Progenitor cell of endocrine pancreas (in vitro differentiated cells): ENCODE results near the gene FZD10. TPM values are rescaled to one million over a fixed set of nuclear protein-coding genes. Genes with fewer than 3 reads are reported as not detected.

Experiments used
- DNase-seq: peaks from one replicate; pipeline ENCODE4 v3.0.0; 2021; ENCODE audit warnings: low spot score; ENCODE audit not compliant: unreplicated experiment
- H3K27ac Mint-ChIP-seq: 2 replicates; pipeline ENCODE4 v1.8.0; 2021; ENCODE audit warnings: mild to moderate bottlenecking, moderate library complexity, mixed read lengths
- H3K27me3 Mint-ChIP-seq: 2 replicates; pipeline ENCODE4 v1.8.0; 2021; ENCODE audit warnings: mixed read lengths
- H3K36me3 Mint-ChIP-seq: 2 replicates; pipeline ENCODE4 v1.8.0; 2022; ENCODE audit warnings: mixed read lengths; ENCODE audit not compliant: insufficient read depth
- H3K4me1 Mint-ChIP-seq: 2 replicates; pipeline ENCODE4 v1.8.0; 2021; ENCODE audit warnings: low read depth, mixed read lengths
- H3K4me3 Mint-ChIP-seq: 2 replicates; pipeline ENCODE4 v1.8.0; 2021; ENCODE audit warnings: low read depth, mild to moderate bottlenecking, moderate library complexity, mixed read lengths
- H3K9me3 Mint-ChIP-seq: 2 replicates; pipeline ENCODE4 v1.8.0; 2021; ENCODE audit warnings: low read depth, mixed read lengths
- total RNA-seq: library from RNA; stranded (reverse); gene quantifications from 2 replicates; pipeline ENCODE4 v1.2.1, GENCODE V29; 2021
- TF ChIP-seq, protein P1 (sequence below): fragments of 200-600 bp; sonication (generic); IDR thresholded peaks from one replicate; pipeline ENCODE4 v1.5.0; 2021; ENCODE audit warnings: antibody characterized with exemption, mild to moderate bottlenecking; ENCODE audit not compliant: unreplicated experiment

Gene FZD10
- total RNA-seq, 1 donor from 2014 or later = 0.24 TPM

DNA sequence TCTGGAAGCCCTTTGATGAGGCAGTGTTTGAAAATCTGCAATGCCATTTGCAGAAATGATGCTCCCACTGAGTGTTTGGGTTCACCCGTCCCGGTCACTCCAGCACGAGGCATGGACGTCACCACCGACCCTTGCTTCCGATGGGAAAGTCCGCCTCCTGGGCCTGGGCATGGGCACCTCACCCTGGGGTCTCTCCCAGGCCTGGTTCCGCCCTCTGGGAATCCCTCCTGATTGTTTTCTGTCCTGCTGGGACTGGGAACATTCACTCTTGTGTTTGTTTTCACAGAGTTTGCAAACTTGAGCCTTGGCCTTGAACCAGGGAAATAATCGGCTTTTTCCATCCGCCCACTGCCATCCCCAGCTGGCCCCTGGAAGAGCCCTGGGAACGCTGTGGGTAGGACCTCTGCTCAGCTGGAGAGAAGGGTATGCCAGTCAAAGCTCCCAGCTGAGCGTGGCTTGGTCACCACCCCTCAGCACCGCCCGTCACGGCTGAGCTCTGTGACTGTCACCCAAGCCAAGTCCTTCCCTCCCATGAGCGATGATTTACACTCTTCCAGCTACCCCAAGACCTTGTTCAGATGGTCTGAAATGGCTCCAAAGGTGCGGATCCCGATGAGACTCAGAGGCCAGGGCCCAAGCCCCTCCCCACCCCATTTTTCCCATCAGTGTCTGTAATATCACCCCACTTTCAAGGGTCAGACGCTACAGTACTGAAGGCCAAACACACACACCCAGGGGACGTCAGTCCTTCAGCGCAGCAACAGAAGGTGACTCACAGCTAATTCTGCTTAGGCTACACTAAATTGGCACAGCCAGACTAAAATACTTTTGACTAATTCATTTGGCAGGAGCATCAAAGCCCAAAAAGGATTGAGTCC, 34.1 kb upstream of the FZD10 start:
- no peak for DNase-seq
- TF ChIP-seq, protein P1, sequence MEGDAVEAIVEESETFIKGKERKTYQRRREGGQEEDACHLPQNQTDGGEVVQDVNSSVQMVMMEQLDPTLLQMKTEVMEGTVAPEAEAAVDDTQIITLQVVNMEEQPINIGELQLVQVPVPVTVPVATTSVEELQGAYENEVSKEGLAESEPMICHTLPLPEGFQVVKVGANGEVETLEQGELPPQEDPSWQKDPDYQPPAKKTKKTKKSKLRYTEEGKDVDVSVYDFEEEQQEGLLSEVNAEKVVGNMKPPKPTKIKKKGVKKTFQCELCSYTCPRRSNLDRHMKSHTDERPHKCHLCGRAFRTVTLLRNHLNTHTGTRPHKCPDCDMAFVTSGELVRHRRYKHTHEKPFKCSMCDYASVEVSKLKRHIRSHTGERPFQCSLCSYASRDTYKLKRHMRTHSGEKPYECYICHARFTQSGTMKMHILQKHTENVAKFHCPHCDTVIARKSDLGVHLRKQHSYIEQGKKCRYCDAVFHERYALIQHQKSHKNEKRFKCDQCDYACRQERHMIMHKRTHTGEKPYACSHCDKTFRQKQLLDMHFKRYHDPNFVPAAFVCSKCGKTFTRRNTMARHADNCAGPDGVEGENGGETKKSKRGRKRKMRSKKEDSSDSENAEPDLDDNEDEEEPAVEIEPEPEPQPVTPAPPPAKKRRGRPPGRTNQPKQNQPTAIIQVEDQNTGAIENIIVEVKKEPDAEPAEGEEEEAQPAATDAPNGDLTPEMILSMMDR = no peak
- H3K4me1 Mint-ChIP-seq = no peaks in the 10 kb centered on the region
- no peak overlapping the region for H3K4me3 Mint-ChIP-seq
- no peaks in the 10 kb centered on the region for H3K9me3 Mint-ChIP-seq
- H3K27me3 Mint-ChIP-seq = peaks cover 48% of the 10 kb centered on the region
- no peaks in the 10 kb centered on the region for H3K36me3 Mint-ChIP-seq
- no peak overlapping the region for H3K27ac Mint-ChIP-seq

DNA sequence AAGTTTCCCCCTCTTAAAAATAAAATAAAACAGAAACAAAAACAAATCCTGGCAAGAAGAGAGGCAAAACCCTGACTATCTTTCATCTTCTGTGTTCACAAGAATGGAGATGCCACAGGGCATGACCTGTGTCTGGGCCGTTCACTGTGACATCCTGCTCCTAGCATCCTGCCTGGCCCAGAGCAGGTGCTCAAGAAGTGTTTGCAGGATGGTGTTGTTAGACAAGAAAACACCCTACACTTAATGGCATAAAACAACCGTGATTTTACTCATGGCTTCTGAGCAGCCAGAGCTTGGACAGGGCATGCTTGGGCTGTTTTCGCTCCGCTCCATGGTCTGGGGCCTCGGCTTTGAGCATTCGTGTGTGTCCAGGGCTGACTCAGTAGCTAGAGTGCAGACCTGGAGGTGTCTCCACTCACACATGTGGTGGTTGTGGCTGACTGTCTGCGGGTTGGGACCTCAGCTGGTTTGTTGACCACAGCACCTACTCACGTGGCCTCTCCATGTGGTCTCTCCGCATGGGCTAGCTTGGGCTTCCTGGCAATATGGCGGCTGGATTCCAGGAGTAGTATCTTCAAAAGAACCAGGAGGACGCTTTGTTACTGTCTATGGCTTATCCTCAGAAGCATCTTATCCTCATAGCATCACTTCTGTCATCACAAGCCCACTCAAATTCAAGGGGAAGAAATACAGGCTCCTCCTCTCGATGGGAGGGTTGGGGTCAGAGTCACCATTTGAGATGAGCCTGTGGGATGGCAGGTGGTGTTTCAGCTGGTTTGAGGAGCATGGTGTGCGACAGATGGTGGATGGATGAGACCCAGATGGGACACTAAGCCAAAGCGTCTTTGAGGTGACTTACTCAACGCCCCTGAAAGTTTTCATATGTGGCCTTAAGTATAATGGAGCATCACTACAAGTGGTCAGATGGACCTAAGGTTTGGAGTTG, 33.2 kb upstream of the FZD10 start:
- no peak overlapping the region for H3K27ac Mint-ChIP-seq
- TF ChIP-seq, protein P1 = no peak
- H3K4me3 Mint-ChIP-seq = no peak overlapping the region
- H3K36me3 Mint-ChIP-seq = no peaks in the 10 kb centered on the region
- no peak for DNase-seq
- peaks cover 57% of the 10 kb centered on the region for H3K27me3 Mint-ChIP-seq
- no peaks in the 10 kb centered on the region for H3K9me3 Mint-ChIP-seq
- no peaks in the 10 kb centered on the region for H3K4me1 Mint-ChIP-seq

DNA sequence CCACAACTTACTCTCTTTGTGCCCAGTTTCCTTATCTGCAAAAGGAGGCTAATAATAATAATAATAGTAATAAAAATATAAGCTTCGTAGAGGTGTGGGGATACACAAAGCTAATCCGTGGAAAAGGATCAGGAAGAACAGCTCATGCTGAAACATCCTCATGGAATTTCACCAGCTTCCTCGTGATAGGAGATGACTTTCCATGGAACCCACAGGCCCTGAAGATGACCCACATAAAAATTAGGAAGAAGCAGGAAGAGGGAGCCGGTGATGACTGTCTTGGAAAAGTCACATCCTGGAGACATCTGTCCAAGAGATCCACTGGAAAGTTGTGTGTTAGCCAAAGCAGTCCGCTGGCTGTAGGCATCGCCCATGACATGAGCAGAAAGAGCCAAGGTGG, 31.9 kb upstream of the FZD10 start:
- H3K4me1 Mint-ChIP-seq = no peaks in the 10 kb centered on the region
- TF ChIP-seq, protein P1 = no peak
- no peak overlapping the region for H3K4me3 Mint-ChIP-seq
- DNase-seq = no peak
- H3K27ac Mint-ChIP-seq = no peak overlapping the region
- no peaks in the 10 kb centered on the region for H3K36me3 Mint-ChIP-seq
- no peaks in the 10 kb centered on the region for H3K9me3 Mint-ChIP-seq
- H3K27me3 Mint-ChIP-seq = peaks cover 68% of the 10 kb centered on the region

DNA sequence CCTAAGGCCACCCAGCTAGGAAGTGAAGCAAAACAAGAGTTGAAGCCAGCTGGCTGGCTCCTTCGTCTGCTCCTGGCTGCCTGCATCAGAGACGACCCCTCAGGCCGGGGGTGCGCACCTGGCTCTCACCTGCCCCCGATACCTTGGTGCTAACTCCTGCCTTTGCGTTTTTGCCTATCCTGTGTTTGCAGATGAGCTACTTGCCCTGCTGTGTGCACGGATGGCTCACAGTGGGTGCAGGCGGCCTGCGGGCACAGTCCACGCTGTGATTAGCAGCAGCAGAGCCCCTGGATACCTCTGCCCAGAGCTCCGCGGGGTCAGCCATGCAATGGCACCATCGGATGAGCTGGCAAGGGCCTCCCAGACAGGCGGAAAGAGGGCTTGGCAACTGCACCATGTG, 31.2 kb upstream of the FZD10 start:
- Mint-ChIP-seq H3K36me3 (no peaks in the 10 kb centered on the region), H3K27me3 (peaks cover 71% of the 10 kb centered on the region), H3K4me1 (no peaks in the 10 kb centered on the region), H3K9me3 (no peaks in the 10 kb centered on the region), H3K27ac (no peak overlapping the region), H3K4me3 (no peak overlapping the region)
- TF ChIP-seq, protein P1 = no peak
- no peak for DNase-seq

DNA sequence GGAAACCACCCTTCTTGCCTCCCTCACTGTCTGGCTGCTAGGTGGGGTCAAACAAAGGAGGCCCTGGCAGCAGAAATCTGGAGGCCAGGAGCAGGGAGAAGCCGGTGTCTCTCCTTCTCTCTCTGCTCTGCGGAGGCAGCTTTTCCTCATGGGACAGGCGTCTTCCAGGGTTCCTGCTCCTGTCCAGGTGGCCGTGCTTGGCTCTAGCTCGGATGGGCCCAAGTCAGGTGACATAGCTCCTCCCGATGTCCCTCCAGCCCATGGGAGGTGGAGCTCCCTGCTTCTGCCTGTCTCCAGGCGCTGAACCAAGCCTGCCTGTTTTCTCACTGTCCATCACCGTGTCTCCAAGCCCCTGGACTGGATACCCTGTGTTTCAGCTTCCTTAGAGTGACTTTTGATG, 30.5 kb upstream of the FZD10 start:
- H3K27ac Mint-ChIP-seq = no peak overlapping the region
- no peak for DNase-seq
- H3K36me3 Mint-ChIP-seq = no peaks in the 10 kb centered on the region
- peaks cover 76% of the 10 kb centered on the region for H3K27me3 Mint-ChIP-seq
- TF ChIP-seq, protein P1 = no peak
- H3K9me3 Mint-ChIP-seq = no peaks in the 10 kb centered on the region
- H3K4me1 Mint-ChIP-seq = no peaks in the 10 kb centered on the region
- no peak overlapping the region for H3K4me3 Mint-ChIP-seq
